Hepatocyte (in vitro differentiated cells): ENCODE measurements around the gene DIPK1B. TPM values are rescaled to one million over a fixed set of nuclear protein-coding genes. Genes with fewer than 3 reads are reported as not detected.

ENCODE experiments used
- DNase-seq: peaks from one replicate; pipeline ENCODE4 v3.0.0-alpha.2; 2016; ENCODE audit warnings: low spot score
- H2AFZ ChIP-seq: fragments of 200-600 bp; sonication (generic); 2 replicates; pipeline ENCODE4 v1.6.0; 2016; ENCODE audit warnings: antibody characterized with exemption, mild to moderate bottlenecking
- H3K27ac ChIP-seq: fragments of 200-600 bp; sonication (generic); 2 replicates; pipeline ENCODE4 v1.5.1; 2016; ENCODE audit warnings: mild to moderate bottlenecking
- H3K27me3 ChIP-seq: fragments of 200-600 bp; sonication (generic); 2 replicates; pipeline ENCODE4 v1.6.1; 2016
- H3K36me3 ChIP-seq: fragments of 200-600 bp; sonication (generic); replicated peaks from 2 replicates; pipeline ENCODE4 v1.5.1; 2016; ENCODE audit warnings: low read depth; ENCODE audit not compliant: insufficient read depth
- H3K4me1 ChIP-seq: fragments of 200-600 bp; sonication (generic); 2 replicates; pipeline ENCODE4 v1.5.1; 2016; ENCODE audit warnings: mild to moderate bottlenecking, moderate library complexity; ENCODE audit not compliant: insufficient read depth
- H3K4me2 ChIP-seq: fragments of 200-600 bp; sonication (generic); 2 replicates; pipeline ENCODE4 v1.6.0; 2016
- H3K4me3 ChIP-seq: fragments of 200-600 bp; sonication (generic); 2 replicates; pipeline ENCODE4 v1.5.1; 2016; ENCODE audit warnings: mild to moderate bottlenecking
- H3K79me2 ChIP-seq: fragments of 200-600 bp; sonication (generic); 2 replicates; pipeline ENCODE4 v1.6.0; 2017; ENCODE audit warnings: mild to moderate bottlenecking
- H3K9me2 ChIP-seq: fragments of 200-600 bp; sonication (generic); replicated peaks from 2 replicates; pipeline ENCODE4 v1.6.0; 2017; ENCODE audit warnings: mild to moderate bottlenecking; ENCODE audit not compliant: insufficient read depth
- H3K9me3 ChIP-seq: fragments of 200-600 bp; sonication (generic); 2 replicates; pipeline ENCODE4 v1.5.1; 2016; ENCODE audit warnings: low read depth, mild to moderate bottlenecking
- H4K20me1 ChIP-seq: fragments of 200-600 bp; sonication (generic); 2 replicates; pipeline ENCODE4 v1.6.0; 2016; ENCODE audit warnings: mild to moderate bottlenecking; ENCODE audit not compliant: insufficient read depth, poor library complexity, severe bottlenecking
- CTCF ChIP-seq: fragments of 200-600 bp; sonication (generic); IDR thresholded peaks from 2 replicates; pipeline ENCODE4 v1.5.1; 2016; ENCODE audit warnings: antibody characterized with exemption, mild to moderate bottlenecking; ENCODE audit not compliant: poor library complexity
- EZH2 ChIP-seq: fragments of 200-600 bp; sonication (generic); IDR thresholded peaks from 2 replicates; pipeline ENCODE4 v1.6.1; 2016; ENCODE audit warnings: antibody characterized with exemption, mild to moderate bottlenecking, borderline replicate concordance
- EZH2phosphoT487 ChIP-seq: fragments of 200-600 bp; sonication (generic); IDR thresholded peaks from one replicate; pipeline ENCODE4 v1.6.1; 2018; ENCODE audit warnings: antibody characterized with exemption, mild to moderate bottlenecking, low read depth, moderate library complexity; ENCODE audit not compliant: unreplicated experiment, severe bottlenecking
- whole genome bisulfite sequencing: methylation state at CpG from one replicate; pipeline ENCODE4 v1.1.6; 2016; ENCODE audit warnings: low lambda C conversion rate; ENCODE audit errors: missing lambda C conversion rate; 5-methylcytosine and 5-hydroxymethylcytosine counted together
- polyA plus RNA-seq: library from polyadenylated mRNA; unstranded; fragments of >200 nt; fragmentation: Nextera tagmentation; extraction: Ambion mirVana; gene quantifications from 2 replicates; pipeline ENCODE4 v1.2.1, GENCODE V29; 2016
- total RNA-seq: library from RNA; depleted of rRNA; stranded (reverse); fragments of >200 nt; gene quantifications from 2 replicates; pipeline ENCODE4 v1.2.3, GENCODE V29; 2014

The DIPK1B gene
- total and polyA plus RNA-seq, 2 experiments from 2014 or later: 33.3 to 39.4 TPM

- Histone ChIP-seq H2AFZ (no peak overlapping the region), H3K79me2 (peaks cover 55% of the 10 kb centered on the region)
- 18% methylated on average over 18 of the region's 18 CpGs for WGBS
Measured at GRCh38 chr9:136726631-136727191, 14.3 kb downstream of the DIPK1B start.

DNA sequence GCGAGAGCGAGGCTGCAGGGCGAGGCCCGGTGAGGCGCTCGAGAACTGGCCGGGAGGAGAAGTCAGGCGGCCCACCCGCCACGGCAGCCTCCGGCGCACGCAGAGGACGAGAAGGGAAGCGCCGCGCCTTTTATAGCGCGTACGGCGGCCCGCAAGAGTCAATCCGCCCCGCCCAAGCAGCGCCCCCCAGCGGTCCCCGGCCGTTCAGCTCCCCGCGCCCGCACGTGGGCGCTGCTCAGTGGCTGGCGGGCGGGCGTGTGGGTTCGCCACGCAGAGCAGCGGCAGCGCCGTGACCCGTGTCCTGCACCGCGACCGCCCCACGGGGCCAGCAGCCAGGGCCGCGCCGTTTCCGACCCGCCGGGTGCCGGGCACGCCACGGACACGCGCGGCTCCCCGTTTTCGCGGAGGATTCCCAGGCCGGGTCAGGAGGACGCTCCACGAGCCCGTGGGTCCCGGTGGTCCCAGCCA, 15.7 kb downstream of the DIPK1B start:
- Histone ChIP-seq H3K9me2 (no peaks in the 10 kb centered on the region), H4K20me1 (peaks cover 45% of the 10 kb centered on the region), H3K4me2 (peak overlapping the region; percentile 98), H3K9me3 (no peaks in the 10 kb centered on the region), H3K36me3 (no peaks in the 10 kb centered on the region), H3K27me3 (no peaks in the 10 kb centered on the region), H3K4me1 (peaks cover 23% of the 10 kb centered on the region), H3K79me2 (peaks cover 55% of the 10 kb centered on the region), H3K4me3 (peak overlapping the region; percentile 99), H2AFZ (peak overlapping the region; percentile 91), H3K27ac (peak overlapping the region; percentile 73)
- peak; percentile 95 for DNase-seq
- no peak for TF ChIP-seq EZH2
- TF ChIP-seq EZH2phosphoT487: no peak
- TF ChIP-seq CTCF: peak; percentile 94
- WGBS: under 1% methylated on average over 50 of the region's 66 CpGs

More at GRCh38 chr9:136726631-136727191, 14.3 kb downstream of the DIPK1B start:
- no peaks in the 10 kb centered on the region for H3K36me3 ChIP-seq
- H3K27me3 ChIP-seq: no peaks in the 10 kb centered on the region
- peaks cover 23% of the 10 kb centered on the region for H3K4me1 ChIP-seq
- H3K27ac ChIP-seq: peak overlapping the region; percentile 73
- H3K4me3 ChIP-seq: peak overlapping the region; percentile 99
- H3K9me2 ChIP-seq: no peaks in the 10 kb centered on the region
- peaks cover 58% of the 10 kb centered on the region for H4K20me1 ChIP-seq
- peak; percentile 72 for DNase-seq
- peak overlapping the region; percentile 98 for H3K4me2 ChIP-seq
- no peak for TF ChIP-seq EZH2phosphoT487
- no peak for TF ChIP-seq EZH2
- TF ChIP-seq CTCF: peak; percentile 50
- H3K9me3 ChIP-seq: no peaks in the 10 kb centered on the region

GRCh38 chr9:136728548-136729123, 16.3 kb downstream of the DIPK1B start:
- H4K20me1 ChIP-seq: peaks cover 43% of the 10 kb centered on the region
- TF ChIP-seq EZH2 (no peak), EZH2phosphoT487 (no peak), CTCF (no peak)
- no peaks in the 10 kb centered on the region for H3K27me3 ChIP-seq
- 5% methylated on average over 51 of the region's 53 CpGs for WGBS
- H3K9me2 ChIP-seq: no peaks in the 10 kb centered on the region
- H3K36me3 ChIP-seq: no peaks in the 10 kb centered on the region
- H3K27ac ChIP-seq: no peak overlapping the region
- no peaks in the 10 kb centered on the region for H3K9me3 ChIP-seq
- H3K4me1 ChIP-seq: peaks cover 23% of the 10 kb centered on the region
- H3K4me2 ChIP-seq: peak overlapping the region; percentile 98
- peak overlapping the region; percentile 82 for H3K4me3 ChIP-seq
- H2AFZ ChIP-seq: peak overlapping the region; percentile 91
- DNase-seq: no peak
- peaks cover 55% of the 10 kb centered on the region for H3K79me2 ChIP-seq
